ENCODE results near the gene CAMK1D. TPM values are rescaled to one million over a fixed set of nuclear protein-coding genes. Genes with fewer than 3 reads are reported as not detected.
A peak's percentile ranks its signal among the peaks of the same experiment; 100 is the strongest.

CAMK1D gene
- total and polyA plus RNA-seq, 5 donors, result 15.2 to 44.1 (median 26.6) TPM

DNA sequence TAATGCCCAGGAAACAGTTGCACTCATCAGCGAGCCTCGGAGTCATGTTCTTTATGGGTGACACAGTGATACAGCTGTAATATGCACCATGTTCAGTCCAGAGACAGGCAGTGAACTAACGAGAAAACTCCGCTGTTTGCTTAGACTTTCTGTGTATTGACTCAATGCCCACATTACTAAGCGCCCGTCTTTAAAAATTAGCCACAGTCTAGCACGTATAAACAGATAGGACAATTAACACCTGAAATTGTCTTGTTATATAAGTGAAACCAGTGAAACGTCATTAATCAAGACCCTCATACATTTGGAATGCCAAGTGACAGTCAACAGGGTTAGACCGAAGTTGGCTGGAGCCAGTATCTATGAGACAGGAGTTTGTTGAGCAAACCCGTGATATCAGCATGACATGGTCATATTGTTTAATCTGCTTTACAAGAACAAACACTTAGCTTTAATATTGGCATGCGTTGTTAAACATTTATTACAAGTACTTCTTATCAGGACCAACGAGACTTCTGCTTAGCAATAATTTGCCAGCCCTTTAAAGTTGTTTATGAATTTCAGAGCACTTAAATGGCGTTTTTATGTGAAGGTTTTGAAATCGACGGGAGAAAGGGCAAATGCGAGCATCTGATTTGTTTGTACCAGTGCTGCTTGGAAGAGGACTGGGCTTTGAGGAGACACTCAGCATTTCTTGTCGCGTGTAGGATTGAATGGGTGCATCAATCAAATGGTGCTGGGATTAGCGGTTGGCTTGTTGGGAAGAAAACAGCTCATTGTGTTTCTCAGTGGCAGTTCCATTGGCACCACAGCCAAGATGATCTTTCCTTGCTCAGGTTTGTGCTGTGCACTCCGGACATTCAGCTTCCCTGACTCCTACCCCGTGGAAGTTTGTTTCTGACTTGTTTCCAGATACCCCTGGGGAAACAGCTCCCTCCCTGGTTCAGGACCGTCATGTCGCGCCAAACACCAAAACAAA is 56.3 kb downstream of the CAMK1D start:
- Histone ChIP-seq H3K27ac (ENCODE audit: low read length) (peak overlapping the region; percentile 80), H3K27me3 (ENCODE audit: control insufficient read depth, insufficient read depth) (no peaks in the 10 kb centered on the region), H3K9me3 (ENCODE audit: control insufficient read depth, low read length) (no peaks in the 10 kb centered on the region), H3K4me1 (ENCODE audit: control insufficient read depth, insufficient read depth, low read length) (peaks cover 7% of the 10 kb centered on the region), H3K4me3 (ENCODE audit: low read length) (peak overlapping the region; percentile 13)
- WGBS, result 60% methylated on average over 24 of the region's 24 CpGs
- intact Hi-C loops (cut with DNase I), result no loop called here
- peak; percentile 57 to 76 for ATAC-seq
- no peak for DNase-seq

DNA sequence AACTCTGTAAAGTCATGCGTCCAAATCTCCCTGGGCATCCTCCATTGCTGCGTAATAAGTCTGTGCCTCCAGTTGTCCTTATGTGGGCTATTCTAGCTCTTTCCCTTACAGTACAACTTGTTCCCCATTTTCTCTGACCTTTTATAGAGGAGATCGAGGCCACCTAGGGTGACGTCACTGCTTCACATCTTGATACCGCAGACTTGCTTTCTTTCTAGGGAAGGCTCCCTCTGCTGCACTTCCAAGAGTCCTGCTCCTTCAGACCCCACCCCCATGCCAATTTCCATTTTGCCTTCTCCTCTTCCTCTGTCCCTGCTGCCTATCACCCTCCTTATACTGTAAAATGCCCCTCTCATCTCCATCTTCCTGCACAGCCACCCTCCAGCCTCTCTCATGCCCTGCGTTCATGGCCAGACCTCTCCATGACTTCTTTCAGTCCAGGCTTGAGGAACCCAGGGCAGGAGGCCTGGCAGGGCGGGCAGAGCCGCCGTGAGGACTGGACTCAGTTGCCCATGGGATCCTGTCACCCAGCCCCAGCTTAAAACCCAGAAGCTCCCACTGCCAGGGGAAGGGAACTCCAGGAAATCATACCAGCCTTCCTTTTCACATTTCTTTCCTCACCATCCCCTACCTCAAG is 57.5 kb downstream of the CAMK1D start:
- DNase-seq, result no peak
- Histone ChIP-seq H3K27me3 (ENCODE audit: control insufficient read depth, insufficient read depth) (no peaks in the 10 kb centered on the region), H3K9me3 (ENCODE audit: control insufficient read depth, low read length) (no peaks in the 10 kb centered on the region), H3K27ac (ENCODE audit: low read length) (no peak overlapping the region), H3K4me3 (ENCODE audit: low read length) (no peak overlapping the region), H3K4me1 (ENCODE audit: control insufficient read depth, insufficient read depth, low read length) (peaks cover 7% of the 10 kb centered on the region)
- intact Hi-C loops (cut with DNase I), result no loop called here
- ATAC-seq, result no peak
- 92% methylated on average over 9 of the region's 9 CpGs for WGBS

DNA sequence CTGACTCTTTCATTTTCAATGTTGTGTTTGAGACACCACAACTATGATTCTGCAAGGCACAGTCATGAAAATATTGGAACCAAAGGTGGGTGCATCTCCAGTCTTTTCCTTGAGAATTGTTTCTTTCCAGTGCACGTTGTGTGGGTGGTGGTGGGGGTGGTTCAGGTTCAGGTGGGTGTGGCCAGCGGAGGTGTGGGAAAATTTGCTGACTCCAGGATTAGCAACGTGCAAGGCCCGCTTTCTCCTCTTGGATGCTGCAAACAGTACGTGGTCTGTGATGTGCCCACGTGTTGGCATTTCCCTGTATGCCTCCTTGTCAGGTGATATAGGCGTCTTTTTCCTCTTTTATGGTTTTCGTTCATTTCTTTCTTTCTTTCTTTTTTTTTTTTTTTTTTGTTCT is 59.1 kb downstream of the CAMK1D start:
- Histone ChIP-seq H3K27ac (ENCODE audit: low read length) (no peak overlapping the region), H3K4me3 (ENCODE audit: low read length) (no peak overlapping the region), H3K27me3 (ENCODE audit: control insufficient read depth, insufficient read depth) (no peaks in the 10 kb centered on the region), H3K9me3 (ENCODE audit: control insufficient read depth, low read length) (no peaks in the 10 kb centered on the region), H3K4me1 (ENCODE audit: control insufficient read depth, insufficient read depth, low read length) (peaks cover 7% of the 10 kb centered on the region)
- no peak for DNase-seq
- ATAC-seq, result no peak
- 96% methylated on average over 8 of the region's 8 CpGs for WGBS
- intact Hi-C loops (cut with DNase I), result no loop called here

DNA sequence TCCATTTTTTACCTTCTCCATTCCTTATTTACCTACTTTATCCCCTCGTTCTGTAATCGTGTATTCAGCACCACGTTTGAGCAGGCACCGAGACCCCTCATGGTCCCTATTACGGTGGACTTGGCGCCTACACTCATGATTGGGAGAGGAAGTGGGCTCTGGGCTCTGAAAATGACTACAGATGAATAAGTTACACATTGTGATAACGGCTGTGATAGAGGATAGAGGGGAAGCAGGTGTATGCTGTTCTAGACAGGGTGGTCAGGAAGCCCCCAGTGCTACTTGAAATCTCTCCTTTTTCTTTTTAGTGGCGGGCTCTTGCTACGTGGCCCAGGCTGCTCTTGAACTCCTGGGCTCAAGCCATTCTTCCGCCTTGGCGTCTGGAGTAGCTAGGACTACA is 59.8 kb downstream of the CAMK1D start:
- intact Hi-C loops (cut with DNase I), result no loop called here
- DNase-seq (no peak), ATAC-seq (no peak)
- Histone ChIP-seq H3K9me3 (ENCODE audit: control insufficient read depth, low read length) (no peaks in the 10 kb centered on the region), H3K27me3 (ENCODE audit: control insufficient read depth, insufficient read depth) (no peaks in the 10 kb centered on the region), H3K4me1 (ENCODE audit: control insufficient read depth, insufficient read depth, low read length) (peaks cover 7% of the 10 kb centered on the region), H3K27ac (ENCODE audit: low read length) (no peak overlapping the region), H3K4me3 (ENCODE audit: low read length) (no peak overlapping the region)
- WGBS, result 94% methylated on average over 11 of the region's 11 CpGs

DNA sequence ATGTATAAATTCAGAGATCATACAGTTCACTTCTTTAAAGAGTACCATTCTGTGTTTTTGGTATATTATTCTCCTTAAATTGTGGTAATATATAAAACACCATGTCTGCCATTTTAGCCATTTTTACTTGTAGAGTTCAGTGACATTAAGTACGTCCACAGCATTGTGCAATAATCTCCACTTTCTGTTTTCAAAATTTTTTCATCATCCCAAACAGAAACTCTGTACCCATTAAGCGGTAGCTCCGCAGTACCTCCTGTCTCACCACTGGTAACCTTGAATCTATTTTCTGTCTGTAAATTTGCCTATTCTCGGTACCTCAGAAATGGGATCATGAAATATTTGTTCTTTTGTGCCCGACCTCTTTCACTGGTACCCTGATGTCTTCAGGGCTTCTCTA is 60.3 kb downstream of the CAMK1D start:
- H3K27me3 ChIP-seq (ENCODE audit: control insufficient read depth, insufficient read depth), result no peaks in the 10 kb centered on the region
- no peak overlapping the region for H3K27ac ChIP-seq (ENCODE audit: low read length)
- intact Hi-C loops (cut with DNase I), result no loop called here
- ATAC-seq (no peak), DNase-seq (no peak)
- 93% methylated on average over 5 of the region's 5 CpGs for WGBS
- H3K4me3 ChIP-seq (ENCODE audit: low read length), result no peak overlapping the region
- no peaks in the 10 kb centered on the region for H3K9me3 ChIP-seq (ENCODE audit: control insufficient read depth, low read length)
- peaks cover 7% of the 10 kb centered on the region for H3K4me1 ChIP-seq (ENCODE audit: control insufficient read depth, insufficient read depth, low read length)

DNA sequence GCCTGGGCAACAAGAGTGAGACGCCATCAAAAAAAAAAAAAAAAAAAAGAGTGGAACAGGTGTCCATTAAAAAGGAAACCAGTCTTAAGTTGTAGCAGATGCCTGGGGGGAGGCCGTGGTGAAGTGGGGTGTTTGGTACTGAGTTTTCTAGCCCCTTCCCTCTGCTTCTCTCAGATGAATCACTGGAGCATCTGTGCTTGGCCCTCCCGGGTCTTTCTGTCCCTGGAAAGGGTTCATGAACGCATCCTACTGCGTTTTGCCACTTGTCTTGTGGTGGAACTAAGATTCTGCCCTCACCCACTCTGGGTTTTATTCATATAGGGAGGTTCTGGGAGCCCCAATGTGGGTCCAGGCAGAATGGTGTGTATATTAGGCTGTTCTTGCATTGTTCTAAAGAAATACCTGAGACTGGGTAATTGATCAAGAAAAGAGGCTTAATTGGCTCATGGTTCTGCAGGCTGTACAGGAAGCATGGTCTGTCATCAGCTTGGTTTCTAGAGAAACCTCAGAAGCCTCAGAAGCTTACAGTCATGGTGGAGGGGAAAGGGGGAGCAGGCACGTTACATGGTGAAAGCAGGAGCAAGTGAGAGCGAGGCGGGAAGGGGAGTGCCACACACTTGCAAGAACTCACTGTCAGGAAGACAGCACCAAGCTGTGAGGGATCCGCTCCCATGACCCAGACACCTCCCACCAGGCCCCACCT is 63.5 kb downstream of the CAMK1D start:
- Histone ChIP-seq H3K9me3 (ENCODE audit: control insufficient read depth, low read length) (no peaks in the 10 kb centered on the region), H3K4me1 (ENCODE audit: control insufficient read depth, insufficient read depth, low read length) (peaks cover 2% of the 10 kb centered on the region), H3K27me3 (ENCODE audit: control insufficient read depth, insufficient read depth) (no peaks in the 10 kb centered on the region), H3K4me3 (ENCODE audit: low read length) (no peak overlapping the region), H3K27ac (ENCODE audit: low read length) (no peak overlapping the region)
- no peak for ATAC-seq
- WGBS, result 90% methylated on average over 9 of the region's 9 CpGs
- peak in 1 of 3 donors; percentile 7 for DNase-seq
- intact Hi-C loops (cut with DNase I), result no loop called here

DNA sequence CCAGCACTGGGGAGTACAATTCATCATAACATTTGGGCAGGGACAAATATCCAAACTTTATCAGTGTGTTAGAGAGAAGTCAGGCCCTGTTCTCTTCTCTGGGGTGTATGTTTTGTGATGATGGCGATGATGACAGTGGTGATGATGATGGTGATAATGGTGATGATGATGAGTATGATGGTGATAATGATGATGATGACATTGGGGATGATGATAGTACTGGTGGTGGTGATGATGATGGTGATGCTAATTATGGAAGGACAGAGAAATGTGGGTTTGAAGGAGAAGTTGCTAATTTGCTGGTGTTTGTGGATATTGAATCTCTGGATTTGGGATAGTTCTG is 64.0 kb downstream of the CAMK1D start:
- Histone ChIP-seq H3K4me1 (ENCODE audit: control insufficient read depth, insufficient read depth, low read length) (peaks cover 2% of the 10 kb centered on the region), H3K9me3 (ENCODE audit: control insufficient read depth, low read length) (no peaks in the 10 kb centered on the region), H3K4me3 (ENCODE audit: low read length) (no peak overlapping the region), H3K27me3 (ENCODE audit: control insufficient read depth, insufficient read depth) (no peaks in the 10 kb centered on the region), H3K27ac (ENCODE audit: low read length) (no peak overlapping the region)
- ATAC-seq, result no peak
- WGBS, result 95% methylated on average over 1 of the region's 1 CpG
- intact Hi-C loops (cut with DNase I), result no loop called here
- no peak for DNase-seq

DNA sequence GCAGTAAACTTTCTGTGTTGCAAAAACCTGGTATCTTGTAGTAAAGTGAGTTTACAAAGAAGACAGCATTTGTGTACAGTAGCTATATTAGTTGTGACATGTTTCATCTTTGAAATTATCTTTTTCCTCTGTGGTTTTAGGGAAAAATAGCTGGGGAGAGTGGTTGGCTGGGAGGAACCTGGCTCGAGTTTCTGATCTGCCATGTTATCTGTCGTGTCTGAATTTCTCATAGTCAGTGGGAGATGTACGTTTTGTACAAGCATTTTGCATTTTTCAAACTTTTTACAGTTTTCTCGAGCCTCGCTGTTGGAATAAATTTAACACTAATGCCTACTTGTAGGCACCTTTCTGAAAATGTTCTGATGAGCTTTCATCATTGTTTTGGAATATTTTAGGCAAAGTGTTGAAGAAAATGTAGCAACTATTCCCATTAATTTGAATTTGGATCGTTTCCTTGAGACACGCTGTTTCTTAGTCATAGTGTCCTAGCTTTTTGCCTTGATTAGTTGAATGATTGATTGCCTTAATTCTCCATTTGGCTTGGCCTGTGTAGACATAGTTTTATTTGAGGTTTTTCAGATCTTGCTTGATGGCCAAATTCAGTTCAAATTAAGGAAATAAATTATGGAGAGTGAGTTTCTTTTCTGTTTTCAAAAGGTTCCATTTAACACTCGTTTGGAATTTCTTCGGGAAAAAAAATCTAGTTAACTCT is 65.1 kb downstream of the CAMK1D start:
- 53% methylated on average over 9 of the region's 9 CpGs for WGBS
- no peak for DNase-seq
- no peak for ATAC-seq
- no peak overlapping the region for H3K4me3 ChIP-seq (ENCODE audit: low read length)
- H3K27me3 ChIP-seq (ENCODE audit: control insufficient read depth, insufficient read depth), result no peaks in the 10 kb centered on the region
- H3K9me3 ChIP-seq (ENCODE audit: control insufficient read depth, low read length), result no peaks in the 10 kb centered on the region
- peaks cover 2% of the 10 kb centered on the region for H3K4me1 ChIP-seq (ENCODE audit: control insufficient read depth, insufficient read depth, low read length)
- H3K27ac ChIP-seq (ENCODE audit: low read length), result no peak overlapping the region
- intact Hi-C loops (cut with DNase I), result no loop called here

DNA sequence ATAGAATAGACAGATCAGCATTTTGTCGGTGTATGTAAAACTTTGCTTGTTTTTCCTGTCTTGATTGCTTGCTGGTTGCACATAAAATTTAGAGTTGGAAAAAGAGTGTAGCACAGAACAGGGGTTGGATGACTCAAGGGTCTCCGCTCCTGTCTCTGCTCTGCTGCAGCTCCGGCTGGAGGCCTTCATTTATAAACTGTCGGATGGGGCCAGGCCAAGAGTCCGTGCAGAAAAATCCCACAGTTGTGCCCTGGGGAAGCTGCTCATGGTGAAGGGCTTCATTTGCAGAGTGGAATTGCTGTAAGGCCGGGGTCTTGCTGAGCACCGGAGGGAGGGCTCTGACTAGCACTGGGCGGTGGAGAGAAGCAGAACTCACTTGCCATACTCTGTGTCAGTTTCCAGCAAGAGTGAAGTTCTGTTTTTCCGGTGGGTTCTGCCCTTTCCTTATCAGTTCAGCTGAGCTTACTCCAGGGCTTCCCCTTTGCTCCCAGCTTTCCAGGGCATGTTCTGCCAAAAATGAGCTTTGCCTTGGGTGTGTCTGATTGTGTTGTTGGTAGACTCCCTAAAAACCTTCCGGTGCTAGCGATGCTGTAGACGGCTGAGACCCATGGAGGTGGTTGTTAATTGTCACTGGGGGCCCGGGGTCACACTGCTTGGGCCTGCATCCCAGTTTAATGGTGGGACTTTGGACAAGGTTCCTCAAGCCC is 67.2 kb downstream of the CAMK1D start:
- H3K9me3 ChIP-seq (ENCODE audit: control insufficient read depth, low read length), result no peaks in the 10 kb centered on the region

DNA sequence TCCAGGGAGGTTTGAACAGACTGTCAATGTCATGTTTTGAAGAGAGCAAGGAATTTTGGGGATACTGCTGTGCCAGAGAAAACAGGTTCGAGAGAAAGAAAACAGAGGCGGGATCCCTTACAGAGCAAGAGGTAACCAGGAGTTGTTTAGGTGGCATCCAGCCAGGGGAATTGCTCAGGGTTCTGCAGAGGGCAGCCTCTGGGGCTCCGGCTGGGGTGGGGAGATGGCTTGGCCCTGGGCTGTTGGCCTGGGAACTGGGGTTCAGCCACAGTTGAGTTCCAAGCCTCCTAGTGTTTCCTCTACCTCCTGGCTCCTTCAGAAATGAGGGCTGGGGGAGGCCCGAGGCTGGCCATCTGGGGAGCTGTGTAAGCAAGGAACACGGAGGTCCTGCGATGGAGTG is 68.0 kb downstream of the CAMK1D start:
- 79% methylated on average over 6 of the region's 6 CpGs for WGBS
- ATAC-seq, result peak in 1 of 2 donors; percentile 50
- H3K27ac ChIP-seq (ENCODE audit: low read length), result no peak overlapping the region

More for the DNA sequence above, 67.2 kb downstream of the CAMK1D start:
- DNase-seq, result peak in 2 of 3 donors; percentile 42 to 64
- 44% methylated on average over 13 of the region's 13 CpGs for WGBS
- intact Hi-C loops (cut with DNase I), result no loop called here
- H3K27ac ChIP-seq (ENCODE audit: low read length), result no peak overlapping the region
- peak; percentile 66 to 84 for ATAC-seq
- no peaks in the 10 kb centered on the region for H3K27me3 ChIP-seq (ENCODE audit: control insufficient read depth, insufficient read depth)
- H3K4me3 ChIP-seq (ENCODE audit: low read length), result no peak overlapping the region
- H3K4me1 ChIP-seq (ENCODE audit: control insufficient read depth, insufficient read depth, low read length), result peaks cover 4% of the 10 kb centered on the region

More for the DNA sequence above, 68.0 kb downstream of the CAMK1D start:
- H3K27me3 ChIP-seq (ENCODE audit: control insufficient read depth, insufficient read depth), result no peaks in the 10 kb centered on the region
- DNase-seq, result peak in 2 of 3 donors; percentile 31 to 64
- intact Hi-C loops (cut with DNase I), result no loop called here
- no peak overlapping the region for H3K4me3 ChIP-seq (ENCODE audit: low read length)
- peaks cover 4% of the 10 kb centered on the region for H3K4me1 ChIP-seq (ENCODE audit: control insufficient read depth, insufficient read depth, low read length)
- H3K9me3 ChIP-seq (ENCODE audit: control insufficient read depth, low read length), result no peaks in the 10 kb centered on the region
